Measurements from ENCODE around the gene CRHR1.

The CRHR1 gene

GRCh38 chr17:45824901-45825492 lies 40.9 kb downstream of the CRHR1 start:
- no peak for DNase-seq

GRCh38 chr17:45825792-45826191 lies 41.7 kb downstream of the CRHR1 start:
- DNase-seq = no peak

DNA sequence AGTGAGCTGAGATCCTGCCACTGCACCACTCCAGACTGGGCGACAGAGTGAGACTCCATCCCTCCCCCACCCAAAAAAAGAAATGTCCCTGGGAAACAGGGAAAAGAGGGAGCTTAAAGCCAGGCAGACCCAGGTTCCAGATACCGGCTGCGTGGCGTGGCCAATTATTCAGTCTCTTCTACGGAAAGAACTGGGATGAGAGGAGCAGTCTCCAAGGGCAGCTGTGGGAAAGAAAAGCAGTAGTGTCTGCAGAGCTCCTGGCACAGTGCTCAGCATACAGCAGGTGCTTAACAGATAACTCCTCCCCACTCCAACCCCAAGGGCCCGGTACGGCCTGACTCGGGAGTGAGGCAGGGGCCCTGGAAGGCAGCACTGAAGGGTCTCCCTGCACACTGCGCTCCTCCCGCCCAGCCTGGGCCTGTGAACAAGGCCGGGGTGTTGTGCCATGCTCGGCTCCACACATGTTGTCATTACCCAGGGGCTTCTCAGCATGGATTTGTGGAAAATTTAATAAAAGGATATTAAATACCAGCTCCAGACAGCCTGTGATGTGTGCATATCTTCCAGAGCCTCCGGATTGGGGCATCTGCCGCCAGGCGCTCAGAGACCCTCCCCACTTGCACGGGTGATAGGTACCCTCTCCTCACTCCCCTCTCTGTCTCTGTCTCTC lies 42.9 kb downstream of the CRHR1 start:
- DNase-seq = no peak

- no peak for DNase-seq
Observed at GRCh38 chr17:45828171-45828570, 44.1 kb downstream of the CRHR1 start.

DNA sequence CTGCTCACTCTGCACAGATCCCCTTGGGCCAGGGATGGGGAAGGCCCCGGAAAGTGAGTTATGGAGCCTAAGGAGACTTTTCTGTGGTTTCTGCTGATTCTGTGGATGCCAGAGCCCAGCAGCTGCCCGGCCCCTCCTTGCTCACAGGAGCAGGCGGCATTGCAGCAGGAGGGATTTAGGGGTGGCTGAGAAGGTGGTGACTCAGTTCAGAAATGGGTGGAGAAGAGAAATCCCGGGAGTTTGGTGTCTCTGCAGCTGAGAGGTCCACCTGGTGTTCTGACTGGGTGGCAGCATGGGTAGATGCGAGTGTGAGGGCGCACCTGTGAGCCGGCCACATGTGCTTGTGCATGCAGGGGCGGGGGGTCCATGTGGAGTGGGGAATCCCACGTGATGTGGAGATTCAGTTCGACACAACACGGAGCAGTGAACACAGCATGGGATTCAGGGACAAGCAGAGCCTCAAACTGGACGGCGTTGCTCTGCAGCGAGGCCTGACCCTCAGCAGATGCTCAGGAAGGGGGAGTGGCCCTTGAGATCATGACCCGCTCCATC lies 44.5 kb downstream of the CRHR1 start:
- DNase-seq = no peak

DNA sequence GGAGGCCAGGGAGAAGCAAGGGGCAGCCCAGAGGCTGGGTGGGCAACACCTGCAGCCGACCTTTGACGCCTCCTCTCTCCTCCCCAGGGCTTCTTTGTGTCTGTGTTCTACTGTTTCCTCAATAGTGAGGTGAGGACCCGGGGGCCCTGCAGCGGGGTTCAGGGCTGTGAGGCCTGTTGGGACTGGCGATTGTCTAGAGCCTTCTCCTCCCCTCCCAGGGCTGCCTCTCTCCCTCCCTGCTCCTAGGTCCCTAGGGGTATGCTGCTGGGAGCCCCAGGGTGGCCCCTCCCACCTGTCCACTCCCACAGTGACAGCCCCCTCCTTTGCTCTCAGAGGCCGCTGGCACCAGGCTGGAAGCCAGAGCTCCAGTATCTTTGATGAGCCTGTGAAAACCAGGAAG lies 49.8 kb downstream of the CRHR1 start:
- DNase-seq = no peak

- DNase-seq = no peak
Observed at GRCh38 chr17:45834471-45835396, 50.6 kb downstream of the CRHR1 start.

GRCh38 chr17:45835481-45835880 lies 51.4 kb downstream of the CRHR1 start:
- DNase-seq = no peak

- DNase-seq = no peak
Observed at GRCh38 chr17:45836047-45837044, 52.2 kb downstream of the CRHR1 start.

- no peak for DNase-seq
Observed at GRCh38 chr17:45837187-45837586, 53.1 kb downstream of the CRHR1 start.

DNA sequence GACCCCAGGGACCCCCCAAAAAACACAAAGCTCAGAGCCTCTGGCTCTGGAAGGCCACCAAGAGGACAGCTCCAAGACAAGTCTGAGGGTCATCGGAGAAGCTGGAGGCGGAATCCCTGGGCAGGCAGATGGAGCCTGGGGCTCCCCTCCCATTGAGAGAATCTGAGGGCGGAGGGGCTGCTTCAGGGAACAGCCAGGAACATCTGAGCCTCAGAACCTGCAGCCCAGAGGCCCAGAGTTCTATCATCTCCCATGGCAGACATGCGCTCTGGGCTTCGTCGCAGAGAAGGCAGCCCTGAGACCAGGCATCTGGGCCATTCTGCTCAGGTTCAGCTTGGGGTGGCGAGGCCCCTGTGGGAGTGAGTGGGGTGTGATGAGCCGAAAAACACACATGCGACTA lies 53.5 kb downstream of the CRHR1 start:
- no peak for DNase-seq

- no peak for DNase-seq
Observed at GRCh38 chr17:45838751-45839295, 54.7 kb downstream of the CRHR1 start.

GRCh38 chr17:45839442-45839841 lies 55.3 kb downstream of the CRHR1 start:
- no peak for DNase-seq

- DNase-seq = no peak
Observed at GRCh38 chr17:45841186-45841585, 57.1 kb downstream of the CRHR1 start.

DNA sequence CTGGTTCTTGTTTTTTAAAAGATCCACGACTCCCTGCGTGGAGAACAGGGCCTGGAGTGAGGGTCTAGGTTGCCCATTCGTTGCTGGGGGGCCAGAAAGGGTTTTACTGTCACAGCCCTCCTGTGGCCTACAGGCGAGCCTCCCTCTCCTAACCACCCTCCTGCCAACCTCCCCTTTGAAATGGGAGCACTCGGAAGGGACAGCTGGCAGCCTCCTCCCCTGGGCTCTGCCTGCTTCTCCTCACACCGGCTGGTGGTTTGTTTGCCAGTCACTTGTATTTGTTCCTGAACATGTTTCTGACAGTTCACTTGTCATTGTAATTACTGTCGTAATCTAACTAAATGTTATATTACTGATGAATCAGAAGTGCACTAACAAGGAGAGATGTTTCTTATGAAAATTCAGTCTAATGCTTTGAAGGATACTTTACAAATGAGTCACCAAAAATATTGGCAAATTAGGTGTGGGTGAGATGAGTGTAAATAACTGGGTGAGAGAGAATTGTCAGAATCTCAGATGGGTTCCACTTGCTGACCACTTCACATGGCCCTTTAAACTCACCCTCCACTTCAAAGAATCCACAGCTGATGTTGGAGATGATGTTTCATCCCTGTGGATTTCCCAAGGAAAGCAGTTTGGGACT lies 57.9 kb downstream of the CRHR1 start:
- no peak for DNase-seq

- DNase-seq = no peak
Observed at GRCh38 chr17:45843722-45844121, 59.6 kb downstream of the CRHR1 start.

DNA sequence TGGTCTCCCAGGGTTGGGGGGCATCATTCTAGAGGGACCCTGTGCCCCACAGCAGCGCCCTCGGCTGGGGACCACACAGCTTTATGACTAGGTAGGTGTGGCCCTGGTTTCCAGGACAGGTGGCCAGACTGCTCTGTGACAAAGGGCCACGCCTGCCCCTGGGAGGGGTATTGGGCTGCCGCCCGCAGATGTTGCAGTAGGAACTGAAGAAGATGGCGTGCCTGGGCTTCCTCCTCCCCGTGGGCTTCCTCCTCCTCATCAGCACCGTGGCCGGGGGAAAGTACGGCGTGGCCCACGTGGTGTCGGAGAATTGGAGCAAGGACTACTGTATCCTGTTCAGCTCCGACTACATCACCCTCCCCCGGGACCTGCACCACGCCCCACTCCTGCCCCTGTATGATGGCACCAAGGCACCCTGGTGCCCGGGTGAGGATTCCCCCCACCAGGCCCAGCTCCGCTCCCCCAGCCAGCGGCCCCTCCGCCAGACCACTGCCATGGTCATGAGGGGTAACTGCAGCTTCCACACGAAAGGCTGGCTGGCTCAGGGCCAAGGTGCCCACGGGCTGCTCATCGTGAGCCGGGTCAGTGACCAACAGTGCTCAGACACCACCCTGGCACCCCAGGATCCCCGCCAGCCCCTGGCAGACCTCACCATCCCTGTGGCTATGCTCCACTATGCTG lies 60.7 kb downstream of the CRHR1 start, which contains the start of gene SPPL2C:
SPPL2C (plus strand) TSS at position 187 of the 681 bp plus-strand sequence; CDS start at position 213, 26 bp downstream.
- no peak for DNase-seq

DNA sequence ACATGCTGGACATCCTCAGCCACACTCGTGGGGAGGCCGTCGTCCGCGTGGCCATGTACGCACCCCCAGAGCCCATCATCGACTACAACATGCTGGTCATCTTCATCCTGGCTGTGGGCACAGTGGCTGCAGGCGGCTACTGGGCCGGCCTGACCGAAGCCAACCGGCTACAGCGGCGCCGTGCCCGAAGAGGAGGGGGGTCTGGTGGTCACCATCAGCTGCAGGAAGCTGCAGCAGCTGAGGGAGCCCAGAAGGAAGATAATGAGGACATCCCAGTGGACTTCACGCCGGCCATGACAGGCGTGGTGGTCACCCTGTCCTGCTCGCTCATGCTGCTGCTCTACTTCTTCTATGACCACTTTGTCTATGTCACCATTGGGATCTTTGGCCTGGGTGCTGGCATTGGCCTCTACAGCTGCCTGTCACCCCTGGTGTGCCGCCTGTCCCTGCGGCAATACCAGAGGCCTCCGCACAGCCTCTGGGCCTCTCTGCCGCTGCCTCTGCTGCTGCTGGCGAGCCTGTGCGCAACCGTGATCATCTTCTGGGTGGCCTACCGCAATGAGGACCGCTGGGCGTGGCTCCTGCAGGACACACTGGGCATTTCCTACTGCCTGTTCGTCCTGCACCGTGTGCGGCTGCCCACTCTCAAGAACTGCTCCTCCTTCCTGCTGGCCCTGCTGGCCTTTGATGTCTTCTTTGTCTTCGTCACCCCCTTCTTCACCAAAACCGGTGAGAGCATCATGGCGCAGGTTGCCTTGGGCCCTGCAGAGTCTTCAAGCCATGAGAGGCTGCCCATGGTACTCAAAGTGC lies 61.5 kb downstream of the CRHR1 start:
- DNase-seq = no peak

DNA sequence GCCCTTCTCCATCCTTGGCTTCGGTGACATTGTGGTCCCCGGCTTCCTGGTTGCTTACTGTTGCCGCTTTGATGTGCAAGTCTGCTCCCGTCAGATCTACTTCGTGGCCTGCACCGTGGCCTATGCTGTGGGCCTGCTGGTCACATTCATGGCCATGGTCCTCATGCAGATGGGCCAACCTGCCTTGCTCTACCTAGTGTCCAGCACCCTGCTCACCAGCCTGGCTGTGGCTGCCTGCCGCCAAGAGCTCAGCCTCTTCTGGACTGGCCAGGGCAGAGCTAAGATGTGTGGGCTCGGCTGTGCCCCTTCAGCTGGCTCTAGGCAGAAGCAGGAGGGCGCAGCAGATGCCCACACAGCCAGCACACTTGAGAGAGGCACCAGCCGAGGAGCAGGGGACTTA lies 62.1 kb downstream of the CRHR1 start:
- DNase-seq = no peak

- DNase-seq = no peak
Observed at GRCh38 chr17:45846646-45847045, 62.5 kb downstream of the CRHR1 start.

Data from activated effector memory CD4-positive, alpha-beta T cell treated with anti-CD3 and anti-CD28 coated beads, Interleukin-2, amount 50 U/mL, for 16 hours (primary cell).